Prostate gland (tissue), 2 donors: ENCODE data around the gene DDI2.

ENCODE experiments used
- POLR2A ChIP-seq: fragments of 450-650 bp; IDR thresholded peaks from one replicate; pipeline ENCODE4 v1.6.1; 2016; ENCODE audit warnings: antibody characterized with exemption, mild to moderate bottlenecking
- POLR2AphosphoS5 ChIP-seq: sonication (generic); formaldehyde crosslinking; IDR thresholded peaks from one replicate; pipeline ENCODE4 v1.6.1; 2017; ENCODE audit warnings: antibody characterized with exemption
- TF ChIP-seq, protein P1 (sequence below), 4 experiments: fragments of 200-600 bp in 2 of 4; fragments of 450-650 bp in 2 of 4; sonication (generic) in 2 of 4; IDR thresholded peaks; 1 replicate in 3 of 4; 2 replicates in 1 of 4; pipeline ENCODE4 v1.5.1; 2016 to 2019; ENCODE audit warnings: antibody characterized with exemption in 4 of 4, mild to moderate bottlenecking in 2 of 4, moderate library complexity in 2 of 4

DNA sequence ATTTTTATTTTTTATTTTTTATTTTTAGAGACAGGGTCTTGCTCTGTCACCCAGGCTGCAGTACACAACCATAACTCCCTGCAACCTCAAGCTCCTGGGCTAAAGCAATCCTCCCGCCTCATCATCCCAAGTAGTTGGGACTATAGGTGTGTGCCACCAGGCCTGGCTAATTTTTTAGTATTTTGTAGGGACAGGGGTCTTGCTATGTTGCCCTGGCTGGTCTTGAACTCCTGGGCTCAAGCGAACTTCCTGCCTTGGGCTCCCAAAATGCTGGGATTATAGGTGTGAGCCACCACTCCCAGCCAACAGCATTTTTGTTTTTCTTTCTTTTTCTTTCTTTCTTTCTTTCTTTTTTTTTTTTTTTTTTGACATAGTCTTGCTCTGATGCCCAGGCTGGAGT, 80.9 kb downstream of the DDI2 start:
- TF ChIP-seq, protein P1, sequence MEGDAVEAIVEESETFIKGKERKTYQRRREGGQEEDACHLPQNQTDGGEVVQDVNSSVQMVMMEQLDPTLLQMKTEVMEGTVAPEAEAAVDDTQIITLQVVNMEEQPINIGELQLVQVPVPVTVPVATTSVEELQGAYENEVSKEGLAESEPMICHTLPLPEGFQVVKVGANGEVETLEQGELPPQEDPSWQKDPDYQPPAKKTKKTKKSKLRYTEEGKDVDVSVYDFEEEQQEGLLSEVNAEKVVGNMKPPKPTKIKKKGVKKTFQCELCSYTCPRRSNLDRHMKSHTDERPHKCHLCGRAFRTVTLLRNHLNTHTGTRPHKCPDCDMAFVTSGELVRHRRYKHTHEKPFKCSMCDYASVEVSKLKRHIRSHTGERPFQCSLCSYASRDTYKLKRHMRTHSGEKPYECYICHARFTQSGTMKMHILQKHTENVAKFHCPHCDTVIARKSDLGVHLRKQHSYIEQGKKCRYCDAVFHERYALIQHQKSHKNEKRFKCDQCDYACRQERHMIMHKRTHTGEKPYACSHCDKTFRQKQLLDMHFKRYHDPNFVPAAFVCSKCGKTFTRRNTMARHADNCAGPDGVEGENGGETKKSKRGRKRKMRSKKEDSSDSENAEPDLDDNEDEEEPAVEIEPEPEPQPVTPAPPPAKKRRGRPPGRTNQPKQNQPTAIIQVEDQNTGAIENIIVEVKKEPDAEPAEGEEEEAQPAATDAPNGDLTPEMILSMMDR (IDR thresholded peaks at IDR 0.05), result no peak
- TF ChIP-seq POLR2AphosphoS5 (no peak), POLR2A (no peak)
